Lower leg skin (tissue), 3 donors: Measurements from ENCODE around the gene DLG2.

Source experiments
- CTCF ChIP-seq, 3 donors: fragments of 450-650 bp; IDR thresholded peaks; one replicate each; pipeline ENCODE4 v1.5.1; 2016; ENCODE audit warnings: antibody characterized with exemption in 3 of 3, mild to moderate bottlenecking in 3 of 3, moderate library complexity in 2 of 3
- POLR2A ChIP-seq, 2 donors: fragments of 450-650 bp; IDR thresholded peaks; one replicate each; pipeline ENCODE4 v1.6.1; 2016 to 2017; ENCODE audit warnings: antibody characterized with exemption in 2 of 2, mild to moderate bottlenecking in 1 of 2, moderate library complexity in 1 of 2

DNA sequence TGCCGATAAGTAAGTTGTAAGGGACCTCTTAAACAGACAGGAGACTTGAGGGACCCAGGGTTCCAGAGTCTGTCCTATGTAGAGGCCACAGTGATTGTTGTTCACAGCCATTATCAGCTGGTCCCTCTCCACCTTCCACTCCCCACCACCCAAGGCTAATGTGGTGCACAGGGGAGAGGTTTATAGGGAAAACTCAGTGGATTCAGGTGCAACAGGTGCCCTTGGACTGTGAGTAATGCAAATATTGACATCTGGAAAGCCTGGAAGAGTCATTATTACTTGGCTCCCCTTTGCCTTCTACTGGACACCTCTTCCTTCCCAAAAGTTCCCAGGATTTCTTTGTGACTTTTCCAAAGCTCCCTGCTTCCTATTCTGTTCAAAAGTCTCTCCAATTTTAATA is 1899.9 kb downstream of the DLG2 start:
- TF ChIP-seq CTCF (IDR thresholded peaks at IDR 0.05) (no peak), POLR2A (IDR thresholded peaks at IDR 0.05) (no peak)
